GM19328 (cell line): Measurements from ENCODE around the gene DUSP8.
"Not testable (repeated sequence)": the region's sequence is repeated elsewhere in the genome, so short reads cannot be mapped to it uniquely, and the experiment has no call there.

ENCODE experiments used
- ATAC-seq: cut with Tn5 transposase; IDR thresholded peaks from one replicate; pipeline ENCODE4 v1.9.1; 2021; ENCODE audit warnings: mild to moderate bottlenecking, moderate library complexity; ENCODE audit not compliant: unreplicated experiment

The DUSP8 gene

GRCh38 chr11:1516273-1517067 is 55.6 kb downstream of the DUSP8 start:
- no peak for ATAC-seq

- no peak for ATAC-seq
These were observed 56.7 kb downstream of the DUSP8 start for GRCh38 chr11:1515082-1516060.

DNA sequence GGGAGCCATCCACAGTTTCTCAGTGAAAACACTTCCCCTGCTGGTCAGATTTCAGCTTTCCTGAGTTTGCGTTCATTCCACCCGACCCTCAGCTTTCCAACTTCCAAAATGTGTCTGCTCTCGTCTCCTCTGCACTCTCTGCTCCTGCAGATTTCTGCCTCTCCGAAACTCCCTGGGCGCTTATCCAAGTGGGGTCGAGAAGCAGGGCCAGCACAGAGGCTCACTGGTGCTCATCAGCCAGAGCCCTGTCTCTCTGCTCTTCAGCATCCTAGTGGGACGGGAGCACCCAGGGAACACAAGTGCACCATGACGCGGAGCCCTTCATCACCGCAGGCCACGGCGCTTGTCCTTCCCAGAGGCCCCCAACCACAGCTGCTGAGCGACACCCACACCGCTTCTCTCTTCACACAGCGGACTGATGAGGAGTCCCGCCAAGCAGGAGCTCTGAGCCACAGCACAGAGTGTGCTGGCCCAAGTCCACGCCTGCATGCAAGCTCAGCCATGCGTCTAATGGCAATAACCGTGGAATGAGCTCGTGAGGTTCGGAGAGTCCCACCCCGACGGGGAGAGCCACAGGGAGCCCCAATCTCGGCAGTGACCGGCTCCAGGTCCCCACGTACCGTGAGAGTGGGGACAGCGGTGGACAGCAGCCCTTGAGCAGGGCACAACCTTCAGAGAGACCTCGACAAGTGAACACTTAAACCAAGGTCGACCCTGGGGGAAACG is 57.6 kb downstream of the DUSP8 start:
- no peak for ATAC-seq

GRCh38 chr11:1513326-1514296 is 58.5 kb downstream of the DUSP8 start:
- ATAC-seq: no peak

DNA sequence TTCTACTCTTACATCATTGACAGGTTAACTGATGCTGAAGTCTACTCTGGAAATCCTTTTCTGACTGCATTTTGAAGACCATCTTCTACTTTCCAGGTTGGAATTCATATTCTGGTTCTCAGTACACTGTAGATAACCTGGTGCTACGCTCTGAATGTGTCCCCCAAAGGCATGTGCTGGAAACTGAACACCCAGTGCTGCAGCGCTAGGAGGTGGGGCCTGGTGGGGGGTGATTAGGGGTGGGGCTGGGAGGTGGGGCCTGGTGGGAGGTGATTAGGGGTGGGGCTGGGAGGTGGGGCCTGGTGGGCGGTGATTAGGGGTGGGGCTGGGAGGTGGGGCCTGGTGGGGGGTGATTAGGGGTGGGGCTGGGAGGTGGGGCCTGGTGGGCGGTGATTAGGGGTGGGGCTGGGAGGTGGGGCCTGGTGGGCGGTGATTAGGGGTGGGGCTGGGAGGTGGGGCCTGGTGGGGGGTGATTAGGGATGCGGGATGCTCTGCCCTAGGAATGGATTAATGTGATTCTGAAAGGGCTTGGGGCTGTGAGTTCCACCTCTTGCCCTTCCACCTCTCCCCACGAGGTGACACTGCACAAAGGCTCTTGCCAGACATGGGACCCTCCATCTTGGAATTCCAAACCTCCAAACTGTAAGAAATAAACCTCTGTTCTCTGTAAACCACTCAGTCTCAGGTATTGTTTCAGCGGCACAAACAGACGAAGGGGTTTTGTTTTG is 59.4 kb downstream of the DUSP8 start:
- ATAC-seq: not testable (repeated sequence)

DNA sequence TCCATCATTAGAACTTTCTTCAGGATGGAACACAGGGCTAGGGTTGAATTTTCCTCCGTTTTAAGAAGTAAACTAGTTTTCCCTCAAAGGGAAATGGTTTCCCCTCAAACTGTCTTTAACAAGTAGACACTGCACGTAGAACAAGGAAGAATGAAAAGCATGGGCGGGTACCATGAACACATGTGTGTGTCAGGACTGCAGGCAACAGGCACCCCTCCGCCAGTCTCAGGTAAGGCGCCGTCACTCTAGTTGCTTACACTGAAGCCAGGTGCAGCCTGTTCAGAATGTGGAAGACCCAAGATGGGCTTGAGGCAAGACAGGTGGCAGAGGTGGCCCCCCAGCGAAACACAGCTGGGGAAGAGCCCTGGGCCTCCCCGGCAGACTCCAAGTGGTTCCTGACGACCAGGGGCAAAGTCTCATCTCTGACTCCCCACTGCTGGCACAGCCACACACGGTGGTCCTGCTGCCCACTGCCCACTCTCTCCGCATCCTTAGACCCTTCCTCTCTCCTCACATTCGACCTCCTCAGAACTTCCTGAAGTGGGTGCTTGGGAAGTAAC is 60.1 kb downstream of the DUSP8 start:
- no peak for ATAC-seq

- ATAC-seq: no peak
These were observed 61.1 kb downstream of the DUSP8 start for GRCh38 chr11:1510928-1511327.

DNA sequence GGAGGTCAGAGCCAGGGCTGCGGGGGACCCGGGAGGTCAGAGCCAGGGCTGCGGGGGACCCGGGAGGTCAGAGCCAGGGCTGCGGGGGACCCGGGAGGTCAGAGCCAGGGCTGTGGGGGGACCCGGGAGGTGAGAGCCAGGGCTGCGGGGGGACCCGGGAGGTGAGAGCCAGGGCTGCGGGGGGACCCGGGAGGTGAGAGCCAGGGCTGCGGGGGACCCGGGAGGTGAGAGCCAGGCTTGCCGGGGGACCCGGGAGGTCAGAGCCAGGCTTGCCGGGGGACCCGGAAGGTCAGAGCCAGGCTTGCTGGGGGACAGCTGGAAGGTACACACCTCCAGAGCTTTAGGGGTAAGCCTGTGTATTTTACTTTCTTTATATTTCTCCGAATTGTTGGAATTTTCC is 61.7 kb downstream of the DUSP8 start:
- not testable (repeated sequence) for ATAC-seq

GRCh38 chr11:1509626-1510255 is 62.3 kb downstream of the DUSP8 start:
- no peak for ATAC-seq

DNA sequence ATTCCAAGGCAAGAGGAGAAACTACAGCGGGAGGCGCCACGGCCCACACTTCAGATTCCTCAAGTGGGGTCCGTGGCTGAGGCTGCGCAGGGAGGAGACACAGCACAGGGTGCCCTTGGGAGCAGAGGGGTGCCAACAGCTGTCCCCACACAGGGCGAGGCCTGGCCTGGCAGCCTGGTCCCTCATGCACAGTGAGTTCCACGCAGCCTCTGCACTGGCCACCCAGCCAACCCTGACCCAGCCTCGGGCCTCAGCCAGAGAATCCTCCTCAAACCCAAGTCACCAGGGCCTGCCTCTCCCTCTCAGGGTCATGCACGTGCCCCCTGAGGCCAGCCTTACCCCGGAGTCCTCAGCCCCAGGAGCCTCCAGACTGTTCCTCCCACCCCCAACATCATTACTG is 63.1 kb downstream of the DUSP8 start:
- no peak for ATAC-seq

GRCh38 chr11:1508491-1508891 is 63.6 kb downstream of the DUSP8 start:
- no peak for ATAC-seq

GRCh38 chr11:1507381-1508140 is 64.5 kb downstream of the DUSP8 start:
- ATAC-seq: no peak

GRCh38 chr11:1506981-1507380 is 65.1 kb downstream of the DUSP8 start:
- ATAC-seq: no peak

GRCh38 chr11:1505480-1505879 is 66.6 kb downstream of the DUSP8 start:
- no peak for ATAC-seq

- ATAC-seq: no peak
These were observed 67.3 kb downstream of the DUSP8 start for GRCh38 chr11:1504581-1505290.

GRCh38 chr11:1504138-1504537 is 67.9 kb downstream of the DUSP8 start:
- no peak for ATAC-seq
